ENCODE results near the gene AGXT2. TPM values are rescaled to one million over a fixed set of nuclear protein-coding genes. Genes with fewer than 3 reads are reported as not detected.

AGXT2 gene
- total and polyA plus RNA-seq, 2 donors (not counting 3 experiments of a cell fraction or from before 2014, with no cell fraction given): not detected

- no peak overlapping the region for H2AFZ ChIP-seq (ENCODE audit: low read depth, low read length)
- no peaks in the 10 kb centered on the region for H3K79me2 ChIP-seq (ENCODE audit: control insufficient read depth, insufficient read depth, low read length)
- H3K4me2 ChIP-seq (ENCODE audit: insufficient read depth, low read length): no peak overlapping the region
- no peaks in the 10 kb centered on the region for H4K20me1 ChIP-seq (replicated peaks; ENCODE audit: control insufficient read depth, extremely low read depth, insufficient read depth, low read length)
- no peaks in the 10 kb centered on the region for H3K4me1 ChIP-seq (ENCODE audit: control insufficient read depth, extremely low read depth, insufficient read depth, low read length)
- no peaks in the 10 kb centered on the region for H3K27me3 ChIP-seq (ENCODE audit: control insufficient read depth in 2 of 2, insufficient read depth in 2 of 2, low read length in 2 of 2)
- DNase-seq (ENCODE audit: low read depth, low spot score): no peak
- POLR2A ChIA-PET: no interaction called here
- intact Hi-C loops (cut with micrococcal nuclease) (no loop called here), dilution Hi-C loops (cut with MboI; ENCODE audit: extremely low pct_ligation_motif_present, low sequenced_read_pairs) (no loop called here)
- no peak for FAIRE-seq
- TF ChIP-seq GATA2 (IDR thresholded peaks at IDR 0.05; ENCODE audit: insufficient read depth, insufficient read length, low read depth, low read length): no peak
- TF ChIP-seq POLR2A (IDR thresholded peaks at IDR 0.05; ENCODE audit: low read depth, low read length): no peak
- TF ChIP-seq CTCF (IDR thresholded peaks at IDR 0.05; ENCODE audit: extremely low read depth in 1 of 2, insufficient read depth in 1 of 2, low read depth in 1 of 2, low read length in 2 of 2): no peak
- TF ChIP-seq POLR2AphosphoS5 (IDR thresholded peaks at IDR 0.05; ENCODE audit: insufficient read depth, low read depth, low read length): no peak
- TF ChIP-seq MYC (IDR thresholded peaks at IDR 0.05; ENCODE audit: low read depth, low read length): no peak
- no peak for TF ChIP-seq FOS (IDR thresholded peaks at IDR 0.05; ENCODE audit: borderline replicate concordance, insufficient read depth, low read length)
- no peak for TF ChIP-seq JUN (IDR thresholded peaks at IDR 0.05; ENCODE audit: borderline replicate concordance, insufficient read depth, insufficient read length, low read depth)
- TF ChIP-seq EZH2 (IDR thresholded peaks at IDR 0.05; ENCODE audit: borderline replicate concordance, low read depth, low read length, severe bottlenecking): no peak
- no peak for TF ChIP-seq MAX (IDR thresholded peaks at IDR 0.05; ENCODE audit: insufficient read depth, insufficient read length)
- CTCF ChIA-PET: interaction anchor here (3.0 kb wide), 1 partner anchor 13 kb away, joined by 13 read pairs; no protein-coding TSS in a partner anchor
- H3K27ac ChIP-seq (ENCODE audit: insufficient read depth, low read depth, low read length): no peak overlapping the region
- BruUV-seq (replicated peaks): no TSS peak
- H3K9ac ChIP-seq (replicated peaks; ENCODE audit: extremely low read depth, insufficient read depth, low read length): no peak overlapping the region
- no peaks in the 10 kb centered on the region for H3K36me3 ChIP-seq (ENCODE audit: control insufficient read depth in 2 of 2, extremely low read depth in 1 of 2, insufficient read depth in 2 of 2, low read length in 2 of 2)
- no peak overlapping the region for H3K4me3 ChIP-seq (replicated peaks in 1 of 3; ENCODE audit: insufficient read depth in 1 of 3, low read depth in 1 of 3, low read length in 3 of 3)
- no peaks in the 10 kb centered on the region for H3K9me1 ChIP-seq (replicated peaks; ENCODE audit: control insufficient read depth, extremely low read depth, insufficient read depth, low read length)
- H3K9me3 ChIP-seq (replicated peaks; ENCODE audit: control insufficient read depth, insufficient read depth, low read length): no peaks in the 10 kb centered on the region
Observed at GRCh38 chr5:35016174-35017051, 31.3 kb downstream of the AGXT2 start.

All from endothelial cell of umbilical vein (primary cell).